Keratinocyte (primary cell): ENCODE measurements around the gene FAAH. TPM values are rescaled to one million over a fixed set of nuclear protein-coding genes. Genes with fewer than 3 reads are reported as not detected.

Experiments
- DNase-seq: peaks from one replicate; pipeline ENCODE4 v3.0.0-alpha.2; 2011; ENCODE audit warnings: low read depth, missing footprints, low spot score
- FAIRE-seq: peaks from 2 replicates; lab custom pipeline; 2011; peaks lifted over from hg19 to GRCh38; lab: Jason Lieb, UNC
- H2AFZ ChIP-seq: 2 replicates; pipeline ENCODE4 v1.6.0; 2012; ENCODE audit warnings: low read length, control low read depth, inconsistent platforms; ENCODE audit not compliant: control insufficient read depth
- H3K27ac ChIP-seq: 2 replicates; pipeline ENCODE4 v1.5.1; 2011; ENCODE audit warnings: low read length; ENCODE audit not compliant: control insufficient read depth, insufficient read depth
- H3K27me3 ChIP-seq: 3 replicates; pipeline ENCODE4 v1.6.0; 2011; ENCODE audit warnings: low read length; ENCODE audit not compliant: control insufficient read depth, insufficient read depth; ENCODE audit errors: extremely low read depth
- H3K36me3 ChIP-seq, 2 experiments: 2 replicates in 1 of 2; 3 replicates in 1 of 2; pipeline ENCODE4 v1.5.1; 2011; ENCODE audit warnings: low read length in 2 of 2, mild to moderate bottlenecking in 1 of 2; ENCODE audit not compliant: control insufficient read depth in 2 of 2, insufficient read depth in 2 of 2; ENCODE audit errors: extremely low read depth in 1 of 2
- H3K4me1 ChIP-seq: 3 replicates; pipeline ENCODE4 v1.5.1; 2011; ENCODE audit warnings: low read length; ENCODE audit not compliant: control insufficient read depth, insufficient read depth; ENCODE audit errors: extremely low read depth
- H3K4me2 ChIP-seq: 3 replicates; pipeline ENCODE4 v1.6.0; 2011; ENCODE audit warnings: low read depth, low read length; ENCODE audit not compliant: control insufficient read depth, insufficient read depth; ENCODE audit errors: extremely low read depth
- H3K4me3 ChIP-seq, 3 experiments: fragments of 200-600 bp in 1 of 3; sonication (generic) in 1 of 3; 2 replicates in 2 of 3; 3 replicates in 1 of 3; pipeline ENCODE4 v1.5.1; 2011 to 2016; ENCODE audit warnings: low read length in 3 of 3, mild to moderate bottlenecking in 3 of 3, control low read depth in 2 of 3, inconsistent platforms in 1 of 3, low read depth in 1 of 3, mixed read lengths in 1 of 3, mixed run types in 1 of 3, moderate library complexity in 1 of 3; ENCODE audit not compliant: control insufficient read depth in 2 of 3, insufficient read depth in 2 of 3; ENCODE audit errors: extremely low read depth in 1 of 3
- H3K79me2 ChIP-seq: 2 replicates; pipeline ENCODE4 v1.6.0; 2012; ENCODE audit warnings: low read length; ENCODE audit not compliant: control insufficient read depth, insufficient read depth
- H3K9ac ChIP-seq: 3 replicates; pipeline ENCODE4 v1.6.0; 2011; ENCODE audit warnings: low read length; ENCODE audit not compliant: control insufficient read depth, insufficient read depth; ENCODE audit errors: extremely low read depth
- H3K9me1 ChIP-seq: 3 replicates; pipeline ENCODE4 v1.6.0; 2011; ENCODE audit warnings: low read length; ENCODE audit not compliant: control insufficient read depth, insufficient read depth; ENCODE audit errors: extremely low read depth
- H3K9me3 ChIP-seq: 2 replicates; pipeline ENCODE4 v1.5.1; 2012; ENCODE audit warnings: low read depth, low read length; ENCODE audit not compliant: control insufficient read depth
- H4K20me1 ChIP-seq: 3 replicates; pipeline ENCODE4 v1.6.0; 2011; ENCODE audit warnings: low read length; ENCODE audit not compliant: control insufficient read depth, insufficient read depth; ENCODE audit errors: extremely low read depth
- CTCF ChIP-seq, 3 experiments: IDR thresholded peaks in 1 of 3; conservative IDR thresholded peaks in 1 of 3; optimal IDR thresholded peaks in 1 of 3; 2 replicates in 2 of 3; 3 replicates in 1 of 3; pipeline versions ENCODE3 to v1.5.1; 2011; ENCODE audit warnings: low read length in 3 of 3, mild to moderate bottlenecking in 3 of 3, moderate library complexity in 2 of 3, control low read depth in 1 of 3, inconsistent platforms in 1 of 3; ENCODE audit not compliant: insufficient read depth in 2 of 3; ENCODE audit errors: extremely low read depth in 1 of 3
- EZH2 ChIP-seq: IDR thresholded peaks from one replicate; pipeline ENCODE4 v1.6.1; 2012; ENCODE audit warnings: inconsistent platforms, mild to moderate bottlenecking, low read length, moderate library complexity
- dilution Hi-C: fragments of 300-500 bp; cut with MboI; formaldehyde crosslinking; loops from one replicate; pipeline ENCODE4 v1.7.0; 2020; ENCODE audit warnings: low sequenced_read_pairs; ENCODE audit not compliant: extremely low pct_ligation_motif_present
- polyA plus RNA-seq, 5 experiments: library from polyadenylated mRNA; depleted of rRNA in 3 of 5; stranded (reverse) in 3 of 5; stranded (forward) in 1 of 5; unstranded in 1 of 5; fragments of >200 nt; gene quantifications; 1 replicate in 1 of 5; 2 replicates in 3 of 5; 3 replicates in 1 of 5; pipeline versions ENCODE4 v1.2.1 to v1.2.3, GENCODE V29; 2011 to 2012; ENCODE audit warnings: missing spikeins in 2 of 5, low read depth in 1 of 5, low replicate concordance in 1 of 5

FAAH gene
- polyA plus RNA-seq, 1 donor (not counting 4 experiments of a cell fraction or from before 2014, with no cell fraction given) = 5.3 TPM

DNA sequence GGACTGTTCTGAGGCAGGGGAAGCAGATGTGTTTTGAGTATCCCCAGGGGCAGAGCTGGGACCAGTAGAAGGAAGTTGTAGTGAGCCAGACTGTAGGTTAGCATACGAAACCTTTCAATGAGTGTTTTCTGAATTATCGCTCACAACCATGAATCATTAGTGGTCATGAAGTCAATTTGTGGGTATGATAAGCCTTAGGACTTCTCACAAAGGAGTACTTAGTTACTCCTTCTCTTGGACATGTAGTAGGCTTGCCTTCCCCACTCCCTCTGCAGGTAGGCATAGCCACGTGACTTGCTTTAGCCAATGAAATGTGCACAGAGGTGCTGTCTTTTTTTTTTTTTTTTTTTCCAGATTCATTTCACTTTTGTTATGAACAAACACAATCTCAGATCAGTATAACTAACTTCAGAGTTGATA is 23.9 kb upstream of the FAAH start:
- Histone ChIP-seq H3K4me1 (peaks cover 12% of the 10 kb centered on the region), H3K9me1 (no peaks in the 10 kb centered on the region), H2AFZ (peak overlapping the region; percentile 34), H3K36me3 (peaks cover 0 to 2% of the 10 kb centered on the region in 2 experiments), H3K9ac (no peak overlapping the region), H3K27me3 (no peaks in the 10 kb centered on the region), H4K20me1 (no peaks in the 10 kb centered on the region), H3K27ac (no peak overlapping the region), H3K4me2 (no peak overlapping the region), H3K79me2 (no peaks in the 10 kb centered on the region), H3K9me3 (no peaks in the 10 kb centered on the region), H3K4me3 (no peak overlapping the region)
- DNase-seq (peak; percentile 44), FAIRE-seq (peak; percentile 86)
- no peak for TF ChIP-seq EZH2
- TF ChIP-seq CTCF (optimal IDR thresholded peaks at IDR 0.05 in 1 of 3, IDR thresholded peaks at IDR 0.05 in 1 of 3, conservative IDR thresholded peaks at IDR 0.05 in 1 of 3; ENCODE audit: extremely low read depth in 1 of 3, insufficient read depth in 2 of 3, low read length in 3 of 3) = no peak
- dilution Hi-C loops = no loop called here

DNA sequence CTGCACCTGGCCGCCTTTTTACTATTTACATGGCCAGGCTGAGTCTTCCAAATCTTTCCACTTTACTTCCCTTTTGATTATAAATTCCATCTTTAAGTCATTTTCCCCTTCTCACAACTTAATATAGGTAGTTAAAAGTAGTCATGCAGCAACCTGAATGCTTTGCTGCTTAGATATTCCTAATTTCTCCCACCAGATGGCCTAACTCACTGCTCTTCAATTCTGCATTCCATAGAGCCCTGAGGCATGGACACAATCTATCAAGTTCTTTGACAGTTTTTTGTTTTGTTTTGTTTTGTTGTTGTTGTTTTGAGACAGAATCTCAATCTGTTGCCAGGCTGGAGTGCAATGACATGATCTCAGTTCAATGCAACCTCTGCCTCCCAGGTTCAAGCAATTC is 21.7 kb upstream of the FAAH start:
- H3K9me1 ChIP-seq = no peaks in the 10 kb centered on the region
- H3K4me1 ChIP-seq = peaks cover 12% of the 10 kb centered on the region
- peaks cover 0 to 2% of the 10 kb centered on the region in 2 experiments for H3K36me3 ChIP-seq
- DNase-seq (no peak), FAIRE-seq (no peak)
- dilution Hi-C loops = no loop called here
- no peak overlapping the region for H3K27ac ChIP-seq
- no peaks in the 10 kb centered on the region for H3K9me3 ChIP-seq
- H3K79me2 ChIP-seq = no peaks in the 10 kb centered on the region
- H3K9ac ChIP-seq = no peak overlapping the region
- H3K4me2 ChIP-seq = no peak overlapping the region
- H3K4me3 ChIP-seq = no peak overlapping the region
- H2AFZ ChIP-seq = no peak overlapping the region
- H4K20me1 ChIP-seq = no peaks in the 10 kb centered on the region
- H3K27me3 ChIP-seq = no peaks in the 10 kb centered on the region
- TF ChIP-seq CTCF (optimal IDR thresholded peaks at IDR 0.05 in 1 of 3, IDR thresholded peaks at IDR 0.05 in 1 of 3, conservative IDR thresholded peaks at IDR 0.05 in 1 of 3; ENCODE audit: extremely low read depth in 1 of 3, insufficient read depth in 2 of 3, low read length in 3 of 3) (no peak), EZH2 (no peak)
